ENCODE results near the gene SUPT3H. TPM values are rescaled to one million over a fixed set of nuclear protein-coding genes. Genes with fewer than 3 reads are reported as not detected.
"Not testable (repeated sequence)": the region's sequence is repeated elsewhere in the genome, so short reads cannot be mapped to it uniquely, and the experiment has no call there.

SUPT3H gene
- total RNA-seq, 2 experiments from 2014 or later = 8.2 to 11.7 TPM

DNA sequence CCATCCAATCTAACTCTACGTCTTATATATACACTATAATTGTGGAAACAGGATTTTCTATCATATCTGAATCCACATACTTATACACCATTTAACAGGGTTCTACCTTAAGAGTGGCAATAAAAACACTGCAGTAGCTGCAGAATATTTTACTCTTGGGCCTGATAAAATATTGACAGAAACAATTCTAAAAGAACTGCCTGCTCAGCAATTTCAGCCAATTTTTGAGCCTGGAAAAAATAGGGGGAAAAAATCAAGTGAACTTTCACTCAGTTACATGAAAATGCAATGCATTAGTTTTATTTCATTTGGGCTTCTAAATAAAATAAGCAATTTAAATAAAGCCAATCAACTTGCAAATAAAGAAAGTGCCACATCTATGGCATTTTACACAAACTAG, 296.1 kb downstream of the SUPT3H start:
- peaks cover 6% of the 10 kb centered on the region for H3K4me1 Mint-ChIP-seq
- no peak overlapping the region for H3K4me3 Mint-ChIP-seq
- peaks cover 14% of the 10 kb centered on the region for H3K9me3 Mint-ChIP-seq (ENCODE audit: low read depth)
- H3K27me3 Mint-ChIP-seq = no peaks in the 10 kb centered on the region
- DNase-seq (no peak), ATAC-seq (no peak)
- CTCF ChIA-PET = no interaction called here
- H3K36me3 Mint-ChIP-seq = peaks cover 18% of the 10 kb centered on the region
- no peak overlapping the region for H3K27ac Mint-ChIP-seq

DNA sequence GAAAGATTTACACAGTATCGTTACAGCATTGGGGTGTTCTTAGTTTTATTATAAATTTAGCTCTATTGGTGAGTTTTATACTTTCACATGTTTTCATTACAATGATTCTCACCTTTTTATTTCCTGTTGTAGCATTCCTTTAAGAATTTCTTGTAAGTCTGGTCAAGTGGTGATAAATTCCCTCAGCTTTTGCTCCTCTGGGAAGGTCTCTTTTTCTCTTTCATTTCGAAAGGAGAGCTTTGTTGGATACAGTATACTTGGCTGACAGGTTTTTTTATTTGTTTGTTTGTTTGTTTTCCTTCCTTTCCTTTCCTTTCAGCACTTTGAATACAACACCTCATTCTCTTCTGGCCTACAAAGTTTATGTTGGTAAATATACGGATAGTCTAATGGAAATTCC, 299.3 kb downstream of the SUPT3H start:
- peaks cover 4% of the 10 kb centered on the region for H3K4me1 Mint-ChIP-seq
- peaks cover 11% of the 10 kb centered on the region for H3K9me3 Mint-ChIP-seq (ENCODE audit: low read depth)
- H3K27me3 Mint-ChIP-seq = no peaks in the 10 kb centered on the region
- CTCF ChIA-PET = no interaction called here
- ATAC-seq (no peak), DNase-seq (no peak)
- no peak overlapping the region for H3K27ac Mint-ChIP-seq
- peaks cover 19% of the 10 kb centered on the region for H3K36me3 Mint-ChIP-seq
- H3K4me3 Mint-ChIP-seq = no peak overlapping the region

DNA sequence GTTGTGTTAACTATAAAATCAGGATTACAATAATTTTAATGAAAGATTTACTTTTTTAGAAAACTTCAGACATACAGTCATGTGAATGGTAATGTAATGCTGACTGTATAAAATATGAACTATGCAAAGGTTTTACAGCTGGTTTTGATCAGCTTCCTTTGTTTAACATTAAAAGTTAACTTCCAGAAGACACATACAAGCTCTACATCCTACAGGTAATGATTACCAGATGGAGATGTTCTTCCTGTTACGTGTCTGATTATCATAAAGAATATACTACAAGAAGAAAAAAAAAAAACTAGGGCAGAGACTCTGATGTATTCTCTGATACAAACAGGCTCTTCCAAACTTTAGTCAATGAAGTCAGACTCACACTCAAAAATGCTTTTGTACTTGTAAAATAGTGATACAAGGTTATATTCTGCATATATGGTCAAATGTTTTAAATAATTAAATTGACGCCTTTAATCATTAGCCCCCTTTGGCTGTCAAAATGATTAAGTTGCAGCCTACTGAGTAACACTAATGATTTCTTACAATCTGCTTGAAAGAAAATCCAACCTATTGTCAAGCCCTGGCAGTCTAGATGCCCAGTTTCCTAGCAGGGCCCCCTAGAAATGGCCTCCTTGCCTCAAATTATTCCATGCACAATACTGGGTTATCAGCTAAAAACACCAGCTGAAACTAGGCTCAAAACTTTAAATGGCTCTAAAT, 301.4 kb downstream of the SUPT3H start:
- ATAC-seq = no peak
- Mint-ChIP-seq H3K4me3 (no peak overlapping the region), H3K9me3 (ENCODE audit: low read depth) (peaks cover 11% of the 10 kb centered on the region), H3K27ac (no peak overlapping the region), H3K27me3 (no peaks in the 10 kb centered on the region), H3K36me3 (peaks cover 19% of the 10 kb centered on the region), H3K4me1 (peaks cover 4% of the 10 kb centered on the region)
- CTCF ChIA-PET = no interaction called here
- DNase-seq = no peak

DNA sequence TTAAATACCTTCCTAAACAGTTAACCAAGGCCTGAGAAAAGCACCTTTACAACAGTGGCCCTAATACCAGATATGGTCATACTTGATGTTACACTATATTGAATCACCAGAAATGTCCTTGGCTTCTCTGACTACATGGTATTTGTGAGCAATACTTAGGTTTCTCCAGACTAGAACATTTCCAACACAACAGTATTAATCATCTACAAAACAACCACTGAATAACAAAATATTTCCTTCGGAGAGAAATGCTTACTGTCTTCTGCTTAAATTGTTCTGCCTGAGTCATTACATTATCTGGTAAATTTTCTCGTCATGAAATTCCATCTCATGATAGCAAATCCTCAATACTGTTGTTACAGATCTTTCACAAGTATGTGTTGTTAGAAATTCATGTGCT, 302.5 kb downstream of the SUPT3H start:
- CTCF ChIA-PET = no interaction called here
- DNase-seq = no peak
- no peak overlapping the region for H3K4me3 Mint-ChIP-seq
- H3K27ac Mint-ChIP-seq = no peak overlapping the region
- peaks cover 4% of the 10 kb centered on the region for H3K4me1 Mint-ChIP-seq
- peaks cover 11% of the 10 kb centered on the region for H3K9me3 Mint-ChIP-seq (ENCODE audit: low read depth)
- H3K27me3 Mint-ChIP-seq = no peaks in the 10 kb centered on the region
- peaks cover 17% of the 10 kb centered on the region for H3K36me3 Mint-ChIP-seq
- ATAC-seq = no peak

DNA sequence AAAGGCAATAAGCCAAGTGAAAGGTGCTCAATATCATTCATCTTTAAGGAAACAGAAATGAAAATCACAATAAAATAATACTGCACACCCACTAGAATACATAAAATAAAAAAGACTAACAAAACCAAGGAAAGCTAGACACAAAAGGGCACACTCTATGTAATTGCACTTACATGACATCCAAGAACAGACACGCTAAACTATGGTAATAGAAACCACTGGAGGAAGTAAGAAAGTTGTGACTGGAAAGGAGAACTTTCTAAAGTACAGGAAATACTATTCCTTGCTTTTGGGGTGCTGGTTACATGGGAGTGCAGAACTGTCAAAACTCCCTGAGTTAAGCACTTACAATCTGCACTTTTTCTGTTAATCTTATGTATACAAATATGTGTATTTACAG, 303.3 kb downstream of the SUPT3H start:
- Mint-ChIP-seq H3K4me3 (no peak overlapping the region), H3K4me1 (peaks cover 4% of the 10 kb centered on the region), H3K27me3 (no peaks in the 10 kb centered on the region), H3K27ac (peak overlapping the region; percentile 19), H3K9me3 (ENCODE audit: low read depth) (peaks cover 7% of the 10 kb centered on the region), H3K36me3 (peaks cover 13% of the 10 kb centered on the region)
- DNase-seq (no peak), ATAC-seq (no peak)
- CTCF ChIA-PET = interaction anchor here (0.6 kb wide), 1 partner anchor 424 kb away, joined by 3 read pairs; no protein-coding TSS in a partner anchor

DNA sequence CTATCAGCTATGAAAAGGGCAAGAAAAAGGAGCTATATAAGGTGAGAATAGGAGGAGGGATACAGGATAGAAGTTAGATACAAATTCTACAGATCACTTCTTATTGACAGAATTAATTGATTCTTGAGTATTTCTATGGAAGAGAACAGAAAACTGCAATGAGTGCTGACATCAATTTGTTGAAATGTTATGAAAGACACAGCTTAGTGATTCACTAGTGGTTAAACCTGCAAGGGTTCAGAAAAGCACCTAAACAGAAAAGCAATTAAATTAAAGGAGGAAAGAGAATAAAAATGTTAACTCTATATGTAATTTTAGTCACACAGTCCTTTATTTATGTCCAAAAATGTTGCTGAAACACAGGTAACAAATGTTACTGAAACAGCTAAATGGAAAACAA, 304.0 kb downstream of the SUPT3H start:
- no peak overlapping the region for H3K4me3 Mint-ChIP-seq
- no peaks in the 10 kb centered on the region for H3K27me3 Mint-ChIP-seq
- no peak overlapping the region for H3K27ac Mint-ChIP-seq
- H3K9me3 Mint-ChIP-seq (ENCODE audit: low read depth) = peaks cover 7% of the 10 kb centered on the region
- H3K4me1 Mint-ChIP-seq = peaks cover 4% of the 10 kb centered on the region
- H3K36me3 Mint-ChIP-seq = peaks cover 14% of the 10 kb centered on the region
- ATAC-seq (no peak), DNase-seq (no peak)
- CTCF ChIA-PET = interaction anchor here (0.6 kb wide), 1 partner anchor 424 kb away, joined by 3 read pairs; no protein-coding TSS in a partner anchor

DNA sequence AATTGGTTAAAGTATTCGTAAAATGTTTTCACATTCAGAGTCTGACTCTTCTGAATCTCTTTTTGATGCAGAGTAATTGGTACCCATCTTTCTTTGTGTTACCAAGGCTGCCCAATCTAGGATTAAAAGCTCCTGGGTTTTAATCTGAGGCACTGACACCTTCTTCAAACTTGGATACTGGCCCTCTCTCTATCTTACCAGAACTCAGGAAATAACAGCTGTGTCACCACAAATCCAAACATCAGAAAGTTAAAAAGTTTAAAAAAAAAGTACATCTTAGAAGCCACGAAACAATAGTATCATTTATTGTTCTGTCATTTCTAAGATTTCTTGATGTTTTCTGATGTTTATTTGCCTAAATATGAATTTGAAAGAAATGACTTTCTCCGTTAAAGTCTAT, 305.1 kb downstream of the SUPT3H start:
- Mint-ChIP-seq H3K36me3 (peaks cover 8% of the 10 kb centered on the region), H3K27ac (no peak overlapping the region), H3K27me3 (no peaks in the 10 kb centered on the region), H3K4me3 (no peak overlapping the region), H3K9me3 (ENCODE audit: low read depth) (peaks cover 2% of the 10 kb centered on the region), H3K4me1 (peaks cover 4% of the 10 kb centered on the region)
- CTCF ChIA-PET = no interaction called here
- DNase-seq (no peak), ATAC-seq (no peak)

DNA sequence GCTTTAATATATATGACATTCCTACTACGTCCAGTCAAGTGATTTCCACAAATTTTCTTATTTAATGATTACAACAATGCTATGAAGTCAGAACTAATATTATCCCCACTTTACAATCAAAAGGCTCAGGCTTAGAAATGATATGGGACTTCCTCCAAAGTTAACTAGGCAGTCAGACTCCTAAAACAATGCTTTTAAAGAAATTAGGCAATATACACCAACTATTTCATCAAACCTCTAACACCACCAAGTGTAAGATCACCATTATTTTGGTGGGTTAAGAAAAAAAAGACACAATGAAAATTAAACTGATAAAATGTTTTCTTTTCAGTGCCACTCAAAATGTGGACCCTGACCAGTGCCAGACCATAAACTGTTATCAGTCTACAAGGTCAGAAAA, 305.7 kb downstream of the SUPT3H start:
- CTCF ChIA-PET = no interaction called here
- no peak for ATAC-seq

DNA sequence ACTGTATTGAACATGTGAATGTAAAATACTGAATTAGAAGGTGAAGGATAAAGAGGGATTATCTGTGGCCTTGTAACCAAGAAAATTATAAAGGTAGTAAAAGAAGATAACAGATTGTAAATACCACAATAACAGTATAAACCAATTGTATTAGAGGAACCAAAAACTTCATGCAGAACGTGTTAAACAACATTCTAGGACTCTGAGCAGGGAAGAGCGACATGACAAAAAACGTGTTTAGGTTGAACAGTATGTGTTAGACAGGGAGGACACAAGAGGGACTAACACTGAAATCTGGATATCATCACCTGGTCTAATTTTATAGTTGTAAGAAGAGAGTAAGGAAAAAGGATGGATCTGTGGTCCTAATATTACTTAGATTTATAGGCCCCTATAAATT, 308.6 kb downstream of the SUPT3H start:
- H3K27ac Mint-ChIP-seq = no peak overlapping the region
- H3K9me3 Mint-ChIP-seq (ENCODE audit: low read depth) = peaks cover 2% of the 10 kb centered on the region
- ATAC-seq = no peak
- H3K36me3 Mint-ChIP-seq = peaks cover 4% of the 10 kb centered on the region
- no peaks in the 10 kb centered on the region for H3K4me1 Mint-ChIP-seq
- no peak overlapping the region for H3K4me3 Mint-ChIP-seq
- no peaks in the 10 kb centered on the region for H3K27me3 Mint-ChIP-seq
- CTCF ChIA-PET = no interaction called here
- no peak for DNase-seq

More for the DNA sequence above, 305.7 kb downstream of the SUPT3H start:
- H3K36me3 Mint-ChIP-seq = peaks cover 8% of the 10 kb centered on the region
- H3K4me3 Mint-ChIP-seq = no peak overlapping the region
- no peak for DNase-seq
- H3K9me3 Mint-ChIP-seq (ENCODE audit: low read depth) = peaks cover 2% of the 10 kb centered on the region
- no peak overlapping the region for H3K27ac Mint-ChIP-seq
- peaks cover 4% of the 10 kb centered on the region for H3K4me1 Mint-ChIP-seq
- H3K27me3 Mint-ChIP-seq = no peaks in the 10 kb centered on the region

DNA sequence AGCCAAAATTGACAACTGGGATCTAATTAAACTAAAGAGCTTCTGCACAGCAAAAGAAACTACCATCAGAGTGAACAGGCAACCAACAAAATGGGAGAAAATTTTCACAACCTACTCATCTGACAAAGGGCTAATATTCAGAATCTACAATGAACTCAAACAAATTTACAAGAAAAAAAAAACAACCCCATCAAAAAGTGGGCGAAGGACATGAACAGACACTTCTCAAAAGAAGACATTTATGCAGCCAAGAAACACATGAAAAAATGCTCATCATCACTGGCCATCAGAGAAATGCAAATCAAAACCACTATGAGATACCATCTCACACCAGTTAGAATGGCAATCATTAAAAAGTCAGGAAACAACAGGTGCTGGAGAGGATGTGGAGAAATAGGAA, 310.3 kb downstream of the SUPT3H start:
- H3K27me3 Mint-ChIP-seq; DNase-seq; CTCF ChIA-PET; H3K4me3 Mint-ChIP-seq; H3K4me1 Mint-ChIP-seq; ATAC-seq; H3K36me3 Mint-ChIP-seq; H3K27ac Mint-ChIP-seq; H3K9me3 Mint-ChIP-seq (ENCODE audit: low read depth): not testable (repeated sequence)

DNA sequence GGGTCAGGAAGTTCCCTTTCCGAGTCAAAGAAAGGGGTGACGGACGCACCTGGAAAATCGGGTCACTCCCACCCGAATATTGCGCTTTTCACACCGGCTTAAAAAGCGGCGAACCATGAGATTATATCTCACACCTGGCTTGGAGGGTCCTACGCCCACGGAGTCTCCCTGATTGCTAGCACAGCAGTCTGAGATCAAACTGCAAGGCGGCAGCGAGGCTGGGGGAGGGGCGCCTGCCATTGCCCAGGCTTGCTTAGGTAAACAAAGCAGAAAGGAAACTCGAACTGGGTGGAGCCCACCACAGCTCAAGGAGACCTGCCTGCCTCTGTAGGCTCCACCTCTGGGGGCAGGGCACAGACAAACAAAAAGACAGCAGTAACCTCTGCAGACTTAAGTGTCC, 315.1 kb downstream of the SUPT3H start:
- CTCF ChIA-PET; H3K27me3 Mint-ChIP-seq; H3K4me1 Mint-ChIP-seq; ATAC-seq; H3K36me3 Mint-ChIP-seq; H3K27ac Mint-ChIP-seq; DNase-seq; H3K9me3 Mint-ChIP-seq (ENCODE audit: low read depth); H3K4me3 Mint-ChIP-seq: not testable (repeated sequence)

DNA sequence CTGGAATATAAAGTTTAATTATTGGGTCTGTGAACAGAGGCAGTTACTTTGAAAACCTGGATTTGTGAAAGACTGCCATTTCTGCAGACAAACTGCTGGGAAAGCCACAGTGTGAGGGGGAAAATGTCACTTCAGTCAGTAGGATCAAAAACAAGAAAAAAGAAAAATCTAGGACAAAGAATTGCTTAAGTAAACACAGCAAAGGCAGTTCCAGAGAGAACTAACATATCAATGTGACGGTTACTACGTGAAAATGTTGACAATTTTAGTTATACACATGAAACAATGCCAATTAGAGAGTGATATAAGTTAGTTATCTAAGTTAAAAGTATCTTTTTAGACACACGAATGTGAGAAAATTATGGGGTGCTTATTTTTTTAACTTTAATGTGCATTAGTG, 320.0 kb downstream of the SUPT3H start:
- no peak overlapping the region for H3K4me3 Mint-ChIP-seq
- H3K27ac Mint-ChIP-seq = no peak overlapping the region
- ATAC-seq = no peak

DNA sequence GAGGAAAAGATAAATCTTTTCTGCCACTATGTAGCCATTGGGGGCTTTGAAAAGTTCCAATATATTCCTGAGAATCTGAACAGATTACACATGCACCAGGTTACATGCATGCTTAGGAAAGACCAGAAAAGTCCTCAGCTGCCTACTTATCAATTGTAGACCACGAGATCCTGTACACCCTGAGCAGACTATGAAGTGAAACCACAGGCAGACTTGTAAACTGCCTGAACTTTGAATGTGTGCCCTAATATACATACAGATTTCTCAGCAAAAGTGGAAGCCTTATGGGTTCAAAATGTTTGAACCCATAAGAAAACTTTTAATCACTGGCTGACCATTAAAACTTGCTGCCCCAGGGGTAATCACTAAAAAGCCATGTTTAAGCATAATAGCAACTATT, 323.1 kb downstream of the SUPT3H start:
- H3K27ac Mint-ChIP-seq = no peak overlapping the region
- H3K9me3 Mint-ChIP-seq (ENCODE audit: low read depth) = no peaks in the 10 kb centered on the region
- H3K27me3 Mint-ChIP-seq = no peaks in the 10 kb centered on the region
- no peak for ATAC-seq
- H3K36me3 Mint-ChIP-seq = no peaks in the 10 kb centered on the region
- peaks cover 5% of the 10 kb centered on the region for H3K4me1 Mint-ChIP-seq
- DNase-seq = no peak
- CTCF ChIA-PET = no interaction called here
- H3K4me3 Mint-ChIP-seq = no peak overlapping the region

More for the DNA sequence above, 320.0 kb downstream of the SUPT3H start:
- Mint-ChIP-seq H3K27me3 (no peaks in the 10 kb centered on the region), H3K4me1 (peaks cover 5% of the 10 kb centered on the region), H3K36me3 (peaks cover 2% of the 10 kb centered on the region), H3K9me3 (ENCODE audit: low read depth) (peaks cover 4% of the 10 kb centered on the region)
- CTCF ChIA-PET = no interaction called here
- no peak for DNase-seq

DNA sequence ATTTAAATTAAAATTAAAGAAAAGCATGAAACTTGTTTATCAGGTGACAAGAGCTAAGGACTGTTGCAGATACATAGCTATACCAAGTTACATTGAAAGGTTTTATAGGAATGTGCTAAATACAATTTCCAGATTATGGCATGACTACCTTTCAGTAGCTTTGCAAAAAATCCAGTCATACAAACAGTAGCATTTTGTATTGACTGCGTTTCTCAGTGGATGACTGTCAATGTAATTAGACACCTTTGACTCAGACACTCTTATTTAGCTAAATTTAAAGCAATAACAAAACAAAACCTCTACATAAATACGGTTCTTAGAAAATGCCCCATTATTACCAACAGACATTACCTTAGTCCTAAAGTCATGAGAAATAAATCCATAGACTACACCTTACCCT, 325.4 kb downstream of the SUPT3H start:
- CTCF ChIA-PET = no interaction called here
- Mint-ChIP-seq H3K36me3 (peaks cover 7% of the 10 kb centered on the region), H3K27me3 (no peaks in the 10 kb centered on the region), H3K9me3 (ENCODE audit: low read depth) (no peaks in the 10 kb centered on the region), H3K4me3 (no peak overlapping the region), H3K4me1 (peaks cover 15% of the 10 kb centered on the region), H3K27ac (no peak overlapping the region)
- DNase-seq (no peak), ATAC-seq (no peak)
